IMR-90 (cell line): ENCODE data around the gene CACNA2D3. TPM values are rescaled to one million over a fixed set of nuclear protein-coding genes. Genes with fewer than 3 reads are reported as not detected.

Source experiments
- ATAC-seq: fragments of 200-7000 bp; cut with Tn5 transposase; 2 replicates; pipeline ENCODE4 v1.9.1; 2020; ENCODE audit warnings: low read depth, mild to moderate bottlenecking, moderate library complexity
- BruUV-seq: library from RNA; stranded (reverse); fragments of 400-500 nt; replicated peaks from 2 replicates; lab custom pipeline; 2021; lab: Mats Ljungman, UMichigan
- CTCF ChIA-PET: fragments of 300-600 bp; formaldehyde crosslinking; extraction: SDS; loops from one replicate; lab custom pipeline; 2021; ENCODE audit warnings: antibody characterized with exemption; lab: Yijun Ruan, JAX
- POLR2A ChIA-PET: fragments of 300-600 bp; sonication (Branson Sonifier 250); formaldehyde crosslinking; loops from one replicate; lab custom pipeline; 2022; ENCODE audit warnings: antibody characterized with exemption; ENCODE audit not compliant: unreplicated experiment; lab: Charles Lee
- DNase-seq: peaks from one replicate; pipeline ENCODE4 v3.0.0; 2013
- H2AFZ ChIP-seq: replicated peaks from 2 replicates; pipeline ENCODE3; 2013; ENCODE audit warnings: low read length, mild to moderate bottlenecking; ENCODE audit not compliant: poor library complexity
- H2AK5ac ChIP-seq: 2 replicates; pipeline ENCODE4 v1.6.1; 2013; ENCODE audit warnings: low read depth, low read length, inconsistent platforms
- H2AK9ac ChIP-seq: replicated peaks from 2 replicates; pipeline ENCODE3; 2013; ENCODE audit warnings: mild to moderate bottlenecking, low read depth, low read length, moderate library complexity; ENCODE audit not compliant: poor library complexity
- H2BK120ac ChIP-seq: 2 replicates; pipeline ENCODE4 v1.6.1; 2013; ENCODE audit warnings: low read depth, low read length, inconsistent platforms
- H2BK15ac ChIP-seq: 3 replicates; pipeline ENCODE4 v1.6.1; 2013; ENCODE audit warnings: low read depth, low read length, inconsistent platforms
- H2BK20ac ChIP-seq: 2 replicates; pipeline ENCODE4 v1.6.1; 2013; ENCODE audit warnings: low read depth, mild to moderate bottlenecking, inconsistent platforms, low read length, moderate library complexity
- H2BK5ac ChIP-seq: 2 replicates; pipeline ENCODE4 v1.6.1; 2013; ENCODE audit warnings: mild to moderate bottlenecking, low read depth, low read length, inconsistent platforms; ENCODE audit not compliant: poor library complexity, severe bottlenecking
- H3K14ac ChIP-seq: replicated peaks from 2 replicates; pipeline ENCODE4 v1.6.1; 2013; ENCODE audit warnings: low read depth, low read length, inconsistent platforms
- H3K18ac ChIP-seq: 2 replicates; pipeline ENCODE4 v1.6.1; 2013; ENCODE audit warnings: low read depth, low read length, control low read depth
- H3K23ac ChIP-seq: 2 replicates; pipeline ENCODE4 v1.6.1; 2013; ENCODE audit warnings: low read depth, low read length, inconsistent platforms
- H3K27ac ChIP-seq: 2 replicates; pipeline ENCODE4 v1.5.1; 2013; ENCODE audit warnings: mild to moderate bottlenecking, control low read depth, low read length; ENCODE audit not compliant: insufficient read depth
- H3K27me3 ChIP-seq: 2 replicates; pipeline ENCODE4 v1.6.1; 2013; ENCODE audit warnings: low read length; ENCODE audit not compliant: control insufficient read depth, insufficient read depth
- H3K36me3 ChIP-seq: 2 replicates; pipeline ENCODE4 v1.6.1; 2013; ENCODE audit warnings: low read length, mixed read lengths; ENCODE audit not compliant: control insufficient read depth, insufficient read depth
- H3K4ac ChIP-seq: 2 replicates; pipeline ENCODE4 v1.6.1; 2013; ENCODE audit warnings: low read depth, low read length, inconsistent platforms
- H3K4me1 ChIP-seq: 2 replicates; pipeline ENCODE4 v1.6.1; 2013; ENCODE audit warnings: low read length, mixed read lengths; ENCODE audit not compliant: control insufficient read depth, insufficient read depth
- H3K4me2 ChIP-seq: 2 replicates; pipeline ENCODE4 v1.6.1; 2013; ENCODE audit warnings: low read depth, mild to moderate bottlenecking, control low read depth, low read length, moderate library complexity
- H3K4me3 ChIP-seq: 2 replicates; pipeline ENCODE4 v1.5.1; 2013; ENCODE audit warnings: low read depth, mild to moderate bottlenecking, control low read depth, low read length, moderate library complexity; ENCODE audit not compliant: insufficient read depth
- H3K56ac ChIP-seq: 2 replicates; pipeline ENCODE4 v1.6.1; 2013; ENCODE audit warnings: low read length, inconsistent platforms; ENCODE audit not compliant: insufficient read depth; ENCODE audit errors: extremely low read depth
- H3K79me1 ChIP-seq, 2 experiments: 2 replicates each; pipeline ENCODE4 v1.6.1; 2013; ENCODE audit warnings: low read length in 2 of 2, inconsistent platforms in 1 of 2, low read depth in 1 of 2
- H3K9ac ChIP-seq: 2 replicates; pipeline ENCODE4 v1.6.1; 2013; ENCODE audit warnings: low read depth, low read length, control low read depth
- H3K9me1 ChIP-seq: 2 replicates; pipeline ENCODE4 v1.6.1; 2013; ENCODE audit warnings: low read length, inconsistent platforms; ENCODE audit not compliant: insufficient read depth
- H3K9me3 ChIP-seq: 2 replicates; pipeline ENCODE4 v1.6.1; 2013; ENCODE audit warnings: low read length; ENCODE audit not compliant: control insufficient read depth, insufficient read depth
- H4K20me1 ChIP-seq: 2 replicates; pipeline ENCODE4 v1.6.1; 2013; ENCODE audit warnings: low read length, inconsistent platforms; ENCODE audit not compliant: insufficient read depth
- H4K5ac ChIP-seq: 2 replicates; pipeline ENCODE4 v1.6.1; 2013; ENCODE audit warnings: mild to moderate bottlenecking, low read depth, low read length, control low read depth
- H4K8ac ChIP-seq, 2 experiments: 2 replicates each; pipeline ENCODE4 v1.6.1; 2013; ENCODE audit warnings: low read depth in 2 of 2, low read length in 2 of 2, control low read depth in 1 of 2, inconsistent platforms in 1 of 2
- H4K91ac ChIP-seq: 2 replicates; pipeline ENCODE4 v1.6.1; 2013; ENCODE audit warnings: low read depth, low read length, inconsistent platforms; ENCODE audit not compliant: insufficient read depth
- FOS ChIP-seq: fragments of 150-350 bp; IDR thresholded peaks from 2 replicates; pipeline ENCODE4 v1.6.1; 2016; ENCODE audit warnings: low read depth, low read length
- RFX5 ChIP-seq: IDR thresholded peaks from 2 replicates; pipeline ENCODE4 v1.8.0; 2012; ENCODE audit warnings: low read depth, mild to moderate bottlenecking, low read length, moderate library complexity
- WGBS, 2 experiments: methylation state at CpG; one replicate each; pipeline versions ENCODE4 v1.1.5 to v1.1.7; 2013; ENCODE audit warnings: missing lambda C conversion rate in 2 of 2; ENCODE audit not compliant: insufficient read length in 1 of 2; ENCODE audit errors: extremely low coverage in 2 of 2; 5-methylcytosine and 5-hydroxymethylcytosine counted together
- dilution Hi-C: fragments of 300-500 bp; cut with HindIII; formaldehyde crosslinking; loops from one replicate; pipeline ENCODE4 v1.14.3; 2018; ENCODE audit warnings: low sequenced_read_pairs; ENCODE audit not compliant: unreplicated experiment
- in situ Hi-C: fragments of 300-500 bp; cut with MboI; formaldehyde crosslinking; loops from 3 replicates; pipeline ENCODE4 v1.14.3; 2019; ENCODE audit warnings: low sequenced_read_pairs, inconsistent platforms, mixed read lengths
- intact Hi-C: fragments of 100-400 bp; cut with micrococcal nuclease; formaldehyde crosslinking; loops from 2 replicates; pipeline ENCODE4 v1.10.0; 2022
- polyA plus RNA-seq, 3 experiments: library from polyadenylated mRNA; depleted of rRNA; stranded (reverse); fragments of >200 nt; gene quantifications; 2 replicates each; pipeline ENCODE4 v1.2.3, GENCODE V29; 2012; ENCODE audit warnings: low replicate concordance in 1 of 3
- total RNA-seq: library from RNA; depleted of rRNA; stranded (reverse); fragments of >200 nt; gene quantifications from 2 replicates; pipeline ENCODE4 v1.2.3, GENCODE V29; 2012

The CACNA2D3 gene
- total and polyA plus RNA-seq, 2 of the 4 experiments (the other 2 are of a cell fraction) = 0.36 to 0.41 TPM

GRCh38 chr3:54541369-54541768, 419.0 kb downstream of the CACNA2D3 start:
- CTCF ChIA-PET = interaction anchor here (0.6 kb wide), 1 partner anchor 113 kb away, joined by 4 read pairs; no protein-coding TSS in a partner anchor
- H2BK120ac ChIP-seq = no peak overlapping the region
- no peak overlapping the region for H3K56ac ChIP-seq
- H2BK20ac ChIP-seq = no peak overlapping the region
- no peak for ATAC-seq
- in situ Hi-C loops = no loop called here
- H3K18ac ChIP-seq = no peak overlapping the region
- no peak overlapping the region for H3K23ac ChIP-seq
- H3K79me1 ChIP-seq = no peaks in the 10 kb centered on the region
- no peak overlapping the region for H4K91ac ChIP-seq
- no peaks in the 10 kb centered on the region for H3K4me1 ChIP-seq
- H2BK5ac ChIP-seq = no peak overlapping the region
- no peak overlapping the region for H4K8ac ChIP-seq
- no peak overlapping the region for H3K4ac ChIP-seq
- H3K9me1 ChIP-seq = no peaks in the 10 kb centered on the region
- peaks cover 3% of the 10 kb centered on the region; the same call in 1 of the 2 replicates for H3K9me3 ChIP-seq
- H3K27me3 ChIP-seq = no peaks in the 10 kb centered on the region
- no peak overlapping the region for H2BK15ac ChIP-seq
- 78% methylated on average over 3 of the region's 4 CpGs; no CpG with 5 or more reads in 1 of the 2 experiments for WGBS, 2 experiments
- H3K4me3 ChIP-seq = no peak overlapping the region
- H4K20me1 ChIP-seq = no peaks in the 10 kb centered on the region
- H2AK5ac ChIP-seq = no peak overlapping the region
- H4K5ac ChIP-seq = no peak overlapping the region
- H2AFZ ChIP-seq = no peak overlapping the region
- POLR2A ChIA-PET = no interaction called here
- no peak for DNase-seq
- intact Hi-C loops = no loop called here
- BruUV-seq = no TSS peak
- TF ChIP-seq RFX5 (no peak), FOS (no peak)
- H3K36me3 ChIP-seq = no peaks in the 10 kb centered on the region
- H3K9ac ChIP-seq = no peak overlapping the region
- no peak overlapping the region for H2AK9ac ChIP-seq
- no peak overlapping the region for H3K4me2 ChIP-seq
- H3K14ac ChIP-seq = no peak overlapping the region
- H3K27ac ChIP-seq = no peak overlapping the region
- dilution Hi-C loops = no loop called here
